Kidney (tissue), 14 donors: ENCODE measurements around the gene CCDC6. TPM values are rescaled to one million over a fixed set of nuclear protein-coding genes. Genes with fewer than 3 reads are reported as not detected.

Experiments used
- DNase-seq, 5 donors: peaks; one replicate each; pipeline ENCODE4 v3.0.0-alpha.2; 2013 to 2020
- FAIRE-seq: peaks from 2 replicates; lab custom pipeline; 2012; peaks lifted over from hg19 to GRCh38; lab: Jason Lieb, UNC
- H3K27ac ChIP-seq, 2 donors: one replicate each; pipeline ENCODE4 v1.7.0; 2013; ENCODE audit warnings: low read depth in 2 of 2, low read length in 2 of 2, inconsistent platforms in 1 of 2
- H3K27me3 ChIP-seq: one replicate; pipeline ENCODE4 v1.7.1; 2013; ENCODE audit warnings: low read length, inconsistent platforms; ENCODE audit not compliant: control insufficient read depth, insufficient read depth
- H3K36me3 ChIP-seq, 3 donors: one replicate each; pipeline versions ENCODE4 v1.7.0 to v1.7.1; 2013; ENCODE audit warnings: low read length in 3 of 3, control low read depth in 1 of 3, inconsistent platforms in 1 of 3; ENCODE audit not compliant: insufficient read depth in 3 of 3, control insufficient read depth in 2 of 3
- H3K4me1 ChIP-seq, 3 donors: one replicate each; pipeline versions ENCODE4 v1.7.0 to v1.7.1; 2013; ENCODE audit warnings: low read length in 3 of 3, inconsistent platforms in 1 of 3, low read depth in 1 of 3; ENCODE audit not compliant: control insufficient read depth in 2 of 3, insufficient read depth in 2 of 3
- H3K4me3 ChIP-seq, 3 donors: one replicate each; pipeline versions ENCODE4 v1.7.0 to v1.8.1; 2013; ENCODE audit warnings: low read length in 3 of 3, control low read depth in 1 of 3, inconsistent platforms in 1 of 3
- H3K9ac ChIP-seq, 3 donors: one replicate each; pipeline versions ENCODE4 v1.7.0 to v1.7.1; 2013; ENCODE audit warnings: low read length in 3 of 3, control low read depth in 1 of 3, inconsistent platforms in 1 of 3
- H3K9me3 ChIP-seq, 3 donors: one replicate each; pipeline versions ENCODE4 v1.7.0 to v1.7.1; 2013; ENCODE audit warnings: low read length in 3 of 3, control low read depth in 1 of 3, inconsistent platforms in 1 of 3; ENCODE audit not compliant: control insufficient read depth in 2 of 3, insufficient read depth in 1 of 3
- intact Hi-C: fragments of 100-400 bp; cut with DNase I; formaldehyde crosslinking; loops from one replicate; pipeline ENCODE4 v1.11.1; 2022
- polyA plus RNA-seq: library from polyadenylated mRNA; stranded (reverse); fragments of 350-450 nt; fragmentation: Illumina TruSeq; extraction: RNeasy Lipid Tissue Mini Kit (QIAGEN cat#74804); gene quantifications from one replicate; pipeline ENCODE4 v1.2.3, GENCODE V29; 2014; ENCODE audit warnings: low read depth, low replicate concordance; ENCODE audit not compliant: insufficient read depth
- total RNA-seq: library from RNA; stranded (reverse); fragmentation: NEBNext Ultra II Directional; extraction: Animal tissue kit (Norgen Biotek cat#: 25700); gene quantifications from one replicate; pipeline ENCODE4 v1.2.1, GENCODE V29; 2021
- TF ChIP-seq, protein P1 (sequence below): IDR thresholded peaks from 3 replicates; pipeline ENCODE4 v1.5.1; 2012; ENCODE audit warnings: mild to moderate bottlenecking, moderate library complexity, borderline replicate concordance; ENCODE audit not compliant: insufficient read depth; ENCODE audit errors: extremely low read depth
- donor health status: control.
- donor health status: control.
- donor health status: control.
- donor health status: control.
- donor health status: control.
- donor health status: DM: yes; HTN: yes; CAD: no.
- donor health status: Normal renal cell carcinoma (clear cell type).

Gene CCDC6
- total and polyA plus RNA-seq, 2 donors from 2014 or later = 15.5 to 47.0 TPM

DNA sequence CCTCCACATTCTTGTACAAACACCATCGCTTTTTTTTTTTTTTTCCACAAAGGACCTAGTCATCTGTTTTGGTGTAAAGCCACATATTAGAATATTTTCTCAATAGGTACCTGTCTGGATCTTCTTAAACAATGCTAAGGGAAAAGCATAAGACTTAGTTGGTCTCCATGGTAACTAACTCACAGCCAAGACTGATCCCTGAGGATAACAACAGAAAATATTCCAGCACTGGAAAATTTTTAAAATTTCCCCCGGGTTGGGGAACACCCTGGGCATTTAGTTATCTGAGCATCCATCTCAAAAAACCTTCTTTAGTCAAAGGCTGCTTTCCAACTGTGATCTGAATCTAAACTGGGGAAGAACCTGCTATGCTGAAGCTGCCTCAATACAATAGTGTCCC is 43.7 kb upstream of the CCDC6 start:
- no peak overlapping the region for H3K9ac ChIP-seq
- no peaks in the 10 kb centered on the region for H3K27me3 ChIP-seq
- no peaks in the 10 kb centered on the region for H3K9me3 ChIP-seq
- FAIRE-seq = no peak
- TF ChIP-seq, protein P1, sequence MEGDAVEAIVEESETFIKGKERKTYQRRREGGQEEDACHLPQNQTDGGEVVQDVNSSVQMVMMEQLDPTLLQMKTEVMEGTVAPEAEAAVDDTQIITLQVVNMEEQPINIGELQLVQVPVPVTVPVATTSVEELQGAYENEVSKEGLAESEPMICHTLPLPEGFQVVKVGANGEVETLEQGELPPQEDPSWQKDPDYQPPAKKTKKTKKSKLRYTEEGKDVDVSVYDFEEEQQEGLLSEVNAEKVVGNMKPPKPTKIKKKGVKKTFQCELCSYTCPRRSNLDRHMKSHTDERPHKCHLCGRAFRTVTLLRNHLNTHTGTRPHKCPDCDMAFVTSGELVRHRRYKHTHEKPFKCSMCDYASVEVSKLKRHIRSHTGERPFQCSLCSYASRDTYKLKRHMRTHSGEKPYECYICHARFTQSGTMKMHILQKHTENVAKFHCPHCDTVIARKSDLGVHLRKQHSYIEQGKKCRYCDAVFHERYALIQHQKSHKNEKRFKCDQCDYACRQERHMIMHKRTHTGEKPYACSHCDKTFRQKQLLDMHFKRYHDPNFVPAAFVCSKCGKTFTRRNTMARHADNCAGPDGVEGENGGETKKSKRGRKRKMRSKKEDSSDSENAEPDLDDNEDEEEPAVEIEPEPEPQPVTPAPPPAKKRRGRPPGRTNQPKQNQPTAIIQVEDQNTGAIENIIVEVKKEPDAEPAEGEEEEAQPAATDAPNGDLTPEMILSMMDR = no peak
- no peaks in the 10 kb centered on the region for H3K36me3 ChIP-seq
- no peak overlapping the region for H3K4me3 ChIP-seq
- no peaks in the 10 kb centered on the region for H3K4me1 ChIP-seq
- intact Hi-C loops = no loop called here
- no peak overlapping the region for H3K27ac ChIP-seq
- no peak for DNase-seq

DNA sequence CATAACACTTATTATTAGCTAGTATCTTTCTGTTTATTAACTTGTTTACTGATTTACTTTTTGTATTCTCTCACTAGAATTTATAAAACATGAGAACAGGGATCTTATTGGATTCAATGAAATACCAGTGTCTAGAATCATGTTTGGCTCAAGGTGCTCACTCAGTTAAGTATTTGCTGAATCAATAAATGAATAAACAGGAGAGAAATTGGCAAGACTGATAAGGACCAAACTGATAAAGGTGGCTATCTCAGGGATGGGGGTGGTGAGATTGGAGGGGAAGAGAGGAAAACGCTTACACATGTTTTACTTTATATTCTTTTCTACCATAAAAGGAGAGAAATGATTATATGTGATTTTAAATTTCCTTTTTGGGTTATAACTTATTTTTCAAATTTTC is 43.3 kb upstream of the CCDC6 start:
- no peaks in the 10 kb centered on the region for H3K36me3 ChIP-seq
- no peaks in the 10 kb centered on the region for H3K27me3 ChIP-seq
- H3K9me3 ChIP-seq = no peaks in the 10 kb centered on the region
- FAIRE-seq (no peak), DNase-seq (no peak)
- TF ChIP-seq, protein P1 = no peak
- H3K4me3 ChIP-seq = no peak overlapping the region
- H3K27ac ChIP-seq = no peak overlapping the region
- intact Hi-C loops = no loop called here
- H3K9ac ChIP-seq = no peak overlapping the region
- no peaks in the 10 kb centered on the region for H3K4me1 ChIP-seq

DNA sequence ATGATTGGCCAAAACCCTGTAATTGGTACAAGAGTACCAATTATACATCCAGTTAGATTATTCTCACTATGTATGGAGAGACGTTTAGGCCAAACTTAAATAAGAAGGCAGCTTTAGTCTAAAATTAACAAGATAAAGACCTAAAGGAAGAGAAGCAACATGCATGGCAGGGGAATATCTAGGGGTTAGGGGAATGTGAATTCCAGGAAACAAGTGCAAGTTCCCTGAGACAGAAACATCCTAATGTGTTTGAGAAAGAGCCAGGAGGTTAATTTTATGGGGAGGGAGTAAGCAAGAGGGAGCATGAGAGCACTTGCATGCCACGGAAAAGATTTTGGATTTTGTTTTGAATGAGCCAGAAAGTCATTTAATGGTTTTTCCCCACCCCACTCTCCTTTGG is 39.6 kb upstream of the CCDC6 start:
- no peak for FAIRE-seq
- H3K9me3 ChIP-seq = no peaks in the 10 kb centered on the region
- TF ChIP-seq, protein P1 = no peak
- H3K4me1 ChIP-seq = no peaks in the 10 kb centered on the region
- intact Hi-C loops = no loop called here
- H3K27ac ChIP-seq = no peak overlapping the region
- no peaks in the 10 kb centered on the region for H3K27me3 ChIP-seq
- DNase-seq = no peak
- H3K36me3 ChIP-seq = no peaks in the 10 kb centered on the region
- no peak overlapping the region for H3K4me3 ChIP-seq
- no peak overlapping the region for H3K9ac ChIP-seq

DNA sequence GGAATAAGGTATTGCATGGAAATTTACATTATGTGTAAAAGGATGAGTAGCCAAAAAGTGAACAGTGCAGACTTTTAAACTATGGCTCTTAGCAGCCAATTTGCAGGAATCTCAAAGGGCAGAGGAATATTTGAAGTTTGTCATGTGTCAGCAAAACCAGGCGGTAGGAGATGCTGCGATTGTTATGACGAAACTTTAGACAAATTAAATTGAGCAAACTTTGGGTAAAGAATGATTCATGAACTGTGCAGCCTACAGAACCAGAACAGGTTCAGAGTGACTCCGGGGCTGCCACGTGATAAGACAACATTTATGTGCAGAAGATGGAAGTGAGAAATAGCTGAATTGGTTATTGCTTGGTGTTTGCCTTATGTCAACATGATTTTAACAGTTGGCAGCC is 39.2 kb upstream of the CCDC6 start:
- no peaks in the 10 kb centered on the region for H3K36me3 ChIP-seq
- H3K27me3 ChIP-seq = no peaks in the 10 kb centered on the region
- TF ChIP-seq, protein P1 = no peak
- DNase-seq (no peak), FAIRE-seq (no peak)
- H3K9ac ChIP-seq = no peak overlapping the region
- intact Hi-C loops = no loop called here
- H3K9me3 ChIP-seq = no peaks in the 10 kb centered on the region
- no peak overlapping the region for H3K4me3 ChIP-seq
- H3K4me1 ChIP-seq = no peaks in the 10 kb centered on the region
- H3K27ac ChIP-seq = no peak overlapping the region
